Caco-2 (cell line): Measurements from ENCODE around the gene B3GNT9. TPM values are rescaled to one million over a fixed set of nuclear protein-coding genes. Genes with fewer than 3 reads are reported as not detected.

Experiments
- BruUV-seq: library from RNA; stranded (reverse); fragments of 400-500 nt; replicated peaks from 2 replicates; lab custom pipeline; 2021; lab: Mats Ljungman, UMichigan
- CTCF ChIA-PET: fragments of 300-600 bp; sonication (Branson Sonifier 250); formaldehyde crosslinking; loops from one replicate; lab custom pipeline; 2022; ENCODE audit warnings: antibody characterized with exemption; lab: Charles Lee
- POLR2A ChIA-PET: fragments of 300-600 bp; sonication (Branson Sonifier 250); formaldehyde crosslinking; loops from one replicate; lab custom pipeline; 2022; ENCODE audit warnings: antibody characterized with exemption; lab: Charles Lee
- DNase-seq, 2 experiments: peaks; one replicate each; pipeline versions ENCODE4 v3.0.0 to v3.0.0-alpha.2; 2020 to 2022
- H3K27me3 ChIP-seq: replicated peaks from 2 replicates; pipeline ENCODE4 v1.6.0; 2011; ENCODE audit warnings: low read length; ENCODE audit not compliant: control insufficient read depth, insufficient read depth
- H3K36me3 ChIP-seq: 2 replicates; pipeline ENCODE4 v1.5.1; 2011; ENCODE audit warnings: low read length; ENCODE audit not compliant: control insufficient read depth, insufficient read depth
- H3K4me1 ChIP-seq: fragments of 250-450 bp; sonication (Bioruptor Pico); 2 replicates; pipeline ENCODE4 v1.5.1; 2020; ENCODE audit warnings: mild to moderate bottlenecking
- H3K4me3 ChIP-seq: 2 replicates; pipeline ENCODE4 v1.5.1; 2011; ENCODE audit warnings: low read depth, mild to moderate bottlenecking, control low read depth, low read length
- H3K9me3 ChIP-seq: fragments of 250-450 bp; sonication (Bioruptor Pico); 2 replicates; pipeline ENCODE4 v1.5.1; 2020; ENCODE audit warnings: mild to moderate bottlenecking, moderate library complexity
- H3K27ac Mint-ChIP-seq: one replicate; pipeline ENCODE4 v1.8.0; 2022; ENCODE audit warnings: mixed read lengths; ENCODE audit not compliant: unreplicated experiment
- H3K27me3 Mint-ChIP-seq: one replicate; pipeline ENCODE4 v1.8.0; 2022; ENCODE audit warnings: mixed read lengths; ENCODE audit not compliant: insufficient read depth, unreplicated experiment
- H3K36me3 Mint-ChIP-seq: one replicate; pipeline ENCODE4 v1.8.0; 2022; ENCODE audit warnings: mild to moderate bottlenecking, mixed read lengths; ENCODE audit not compliant: insufficient read depth, unreplicated experiment
- H3K4me1 Mint-ChIP-seq: one replicate; pipeline ENCODE4 v1.8.0; 2022; ENCODE audit warnings: low read depth, mixed read lengths; ENCODE audit not compliant: unreplicated experiment
- H3K4me3 Mint-ChIP-seq: one replicate; pipeline ENCODE4 v1.8.0; 2022; ENCODE audit warnings: mild to moderate bottlenecking, moderate library complexity, mixed read lengths; ENCODE audit not compliant: unreplicated experiment
- H3K9me3 Mint-ChIP-seq: one replicate; pipeline ENCODE4 v1.8.0; 2022; ENCODE audit warnings: mixed read lengths; ENCODE audit not compliant: unreplicated experiment
- intact Hi-C: fragments of 100-400 bp; cut with micrococcal nuclease; formaldehyde crosslinking; loops from one replicate; pipeline ENCODE4 v1.10.0; 2022; ENCODE audit not compliant: unreplicated experiment
- total RNA-seq: library from RNA; stranded (reverse); gene quantifications from 2 replicates; pipeline ENCODE4 v1.2.3, GENCODE V29; 2022
- TF ChIP-seq, protein P1 (sequence below), 2 experiments: fragments of 200-600 bp in 1 of 2; IDR thresholded peaks; 1 replicate in 1 of 2; 2 replicates in 1 of 2; pipeline versions ENCODE4 v1.5.1 to v1.8.0; 2011 to 2022; ENCODE audit warnings: antibody characterized with exemption in 1 of 2, control low read depth in 1 of 2, inconsistent platforms in 1 of 2, low read depth in 1 of 2, low read length in 1 of 2, mild to moderate bottlenecking in 1 of 2, moderate library complexity in 1 of 2; ENCODE audit not compliant: insufficient read depth in 1 of 2, severe bottlenecking in 1 of 2, unreplicated experiment in 1 of 2

B3GNT9 gene
- total RNA-seq, 1 experiment from 2014 or later, result 11.6 TPM

DNA sequence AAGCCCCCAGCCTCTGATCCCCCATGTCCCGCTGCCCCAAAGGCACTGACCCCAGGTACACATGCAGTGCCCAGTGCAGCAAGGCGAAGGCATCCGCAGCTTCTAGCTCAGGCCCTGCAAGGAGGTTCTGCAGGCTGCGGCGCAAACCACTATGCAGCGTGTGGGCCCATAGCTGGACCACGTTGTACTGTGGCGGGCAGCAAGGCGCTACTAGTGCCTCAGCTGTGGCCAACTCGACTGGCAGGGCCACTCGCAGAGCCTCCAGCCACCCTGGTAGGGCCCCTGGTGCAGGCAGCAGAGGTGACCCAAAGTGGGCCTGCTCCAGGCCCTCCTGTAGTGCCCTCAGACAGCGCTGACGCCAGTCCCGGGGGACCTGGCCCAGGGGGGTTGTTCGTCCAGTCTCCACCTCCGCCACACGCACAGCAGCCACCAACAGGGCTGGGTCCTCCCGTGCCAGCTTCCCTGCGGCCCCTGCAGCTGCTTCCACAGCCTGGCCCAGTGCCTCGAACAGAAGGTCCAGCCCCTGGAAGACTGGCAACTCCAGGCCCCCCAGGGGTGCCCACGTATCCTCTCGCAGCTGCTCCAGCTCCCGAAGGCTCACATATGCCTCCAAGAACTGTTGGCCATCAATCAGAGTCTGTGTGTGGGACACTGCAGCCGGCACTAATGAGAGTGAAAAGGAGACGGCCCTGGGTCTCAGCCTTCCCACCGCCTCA lies 36.5 kb upstream of the B3GNT9 start:
- Mint-ChIP-seq H3K27ac (no peak overlapping the region), H3K4me3 (no peak overlapping the region), H3K4me1 (peaks cover 16% of the 10 kb centered on the region), H3K9me3 (no peaks in the 10 kb centered on the region), H3K27me3 (peaks cover 3% of the 10 kb centered on the region), H3K36me3 (peaks cover 20% of the 10 kb centered on the region)
- BruUV-seq, result no TSS peak
- Histone ChIP-seq H3K4me3 (no peak overlapping the region), H3K9me3 (no peaks in the 10 kb centered on the region), H3K36me3 (no peaks in the 10 kb centered on the region), H3K4me1 (peaks cover 47% of the 10 kb centered on the region), H3K27me3 (no peaks in the 10 kb centered on the region)
- ChIA-PET POLR2A (no interaction called here), CTCF (interaction anchor here (0.5 to 0.6 kb wide), 2 partner anchors 17 to 230 kb away, joined by 3 to 4 read pairs; partner anchors contain the start of gene NOL3)
- intact Hi-C loops, result no loop called here
- TF ChIP-seq, protein P1, sequence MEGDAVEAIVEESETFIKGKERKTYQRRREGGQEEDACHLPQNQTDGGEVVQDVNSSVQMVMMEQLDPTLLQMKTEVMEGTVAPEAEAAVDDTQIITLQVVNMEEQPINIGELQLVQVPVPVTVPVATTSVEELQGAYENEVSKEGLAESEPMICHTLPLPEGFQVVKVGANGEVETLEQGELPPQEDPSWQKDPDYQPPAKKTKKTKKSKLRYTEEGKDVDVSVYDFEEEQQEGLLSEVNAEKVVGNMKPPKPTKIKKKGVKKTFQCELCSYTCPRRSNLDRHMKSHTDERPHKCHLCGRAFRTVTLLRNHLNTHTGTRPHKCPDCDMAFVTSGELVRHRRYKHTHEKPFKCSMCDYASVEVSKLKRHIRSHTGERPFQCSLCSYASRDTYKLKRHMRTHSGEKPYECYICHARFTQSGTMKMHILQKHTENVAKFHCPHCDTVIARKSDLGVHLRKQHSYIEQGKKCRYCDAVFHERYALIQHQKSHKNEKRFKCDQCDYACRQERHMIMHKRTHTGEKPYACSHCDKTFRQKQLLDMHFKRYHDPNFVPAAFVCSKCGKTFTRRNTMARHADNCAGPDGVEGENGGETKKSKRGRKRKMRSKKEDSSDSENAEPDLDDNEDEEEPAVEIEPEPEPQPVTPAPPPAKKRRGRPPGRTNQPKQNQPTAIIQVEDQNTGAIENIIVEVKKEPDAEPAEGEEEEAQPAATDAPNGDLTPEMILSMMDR (IDR thresholded peaks at IDR 0.05; ENCODE audit: insufficient read depth in 1 of 2, low read depth in 1 of 2, low read length in 1 of 2, severe bottlenecking in 1 of 2, unreplicated experiment in 1 of 2), result no peak
- no peak for DNase-seq

DNA sequence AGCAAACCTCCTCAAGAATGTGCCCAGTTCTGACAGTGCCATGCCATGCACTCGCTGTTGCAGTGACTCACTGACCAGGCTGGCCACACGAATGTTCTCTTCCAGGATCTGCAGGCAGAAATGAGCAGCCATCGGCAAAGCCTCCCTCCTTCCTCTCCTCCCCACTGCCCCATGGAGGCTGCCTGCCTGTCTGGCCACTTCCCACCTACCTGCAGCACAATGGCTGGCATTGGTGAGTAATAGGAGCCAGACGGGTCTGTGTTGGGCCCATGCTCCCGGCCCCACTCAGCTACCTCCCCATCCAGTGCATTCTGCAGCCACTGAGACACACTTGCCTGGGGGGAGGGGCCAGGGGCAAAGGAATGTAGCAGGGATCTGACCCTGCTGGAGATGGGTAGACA lies 35.8 kb upstream of the B3GNT9 start:
- DNase-seq, result peak; percentile 67 to 77
- CTCF ChIA-PET, result interaction anchor here (0.5 kb wide), 1 partner anchor 230 kb away, joined by 3 read pairs; no protein-coding TSS in a partner anchor

DNA sequence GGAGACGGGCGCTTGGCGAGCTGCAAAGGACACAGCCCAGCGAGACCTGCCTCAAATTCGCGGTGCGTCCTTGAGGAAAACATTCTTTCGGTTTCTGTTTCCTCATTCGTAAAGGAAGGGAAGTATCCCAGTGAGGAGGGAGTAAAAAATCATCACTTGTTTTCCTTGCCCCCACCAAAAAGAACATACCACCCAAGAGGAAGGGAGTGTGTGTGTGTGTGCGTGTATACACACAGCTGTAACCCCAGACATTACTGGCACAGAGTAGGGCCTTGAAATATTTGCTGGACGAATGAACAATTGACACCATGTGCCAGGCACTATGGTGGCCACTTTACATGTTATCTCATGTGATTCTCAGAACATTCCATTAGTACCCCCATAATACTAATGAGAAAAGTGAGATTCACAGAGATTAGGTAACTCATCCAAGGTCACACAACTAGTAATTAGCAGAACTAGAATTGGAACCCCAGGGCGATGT lies 34.9 kb upstream of the B3GNT9 start:
- CTCF ChIA-PET, result interaction anchor here (0.6 to 3.2 kb wide), 14 partner anchors 10 to 232 kb away, joined by 3 to 39 read pairs (median 6); partner anchors contain the start of genes ELMO3, FBXL8, NOL3 and TRADD
- H3K27ac Mint-ChIP-seq, result peak overlapping the region; percentile 10
- H3K9me3 Mint-ChIP-seq, result no peaks in the 10 kb centered on the region
- H3K4me1 ChIP-seq, result peaks cover 40% of the 10 kb centered on the region
- no peak overlapping the region for H3K4me3 ChIP-seq
- H3K27me3 Mint-ChIP-seq, result peaks cover 3% of the 10 kb centered on the region
- H3K27me3 ChIP-seq, result no peaks in the 10 kb centered on the region
- no peaks in the 10 kb centered on the region for H3K36me3 ChIP-seq
- intact Hi-C loops, result loop anchor here (1.0 to 2.0 kb wide), 7 partner anchors 11 to 239 kb away; partner anchors contain the start of gene ELMO3
- H3K4me1 Mint-ChIP-seq, result peaks cover 7% of the 10 kb centered on the region
- H3K4me3 Mint-ChIP-seq, result no peak overlapping the region
- no peak for DNase-seq
- TF ChIP-seq, protein P1 (IDR thresholded peaks at IDR 0.05; ENCODE audit: insufficient read depth in 1 of 2, low read depth in 1 of 2, low read length in 1 of 2, severe bottlenecking in 1 of 2, unreplicated experiment in 1 of 2), result peak in 1 of 2 experiments; percentile 18
- peaks cover 8% of the 10 kb centered on the region for H3K36me3 Mint-ChIP-seq
- no TSS peak for BruUV-seq
- H3K9me3 ChIP-seq, result no peaks in the 10 kb centered on the region
- POLR2A ChIA-PET, result interaction anchor here (1.0 to 3.1 kb wide), 2 partner anchors 13 to 15 kb away, joined by 3 to 10 read pairs; partner anchors contain the start of gene NOL3

More for the DNA sequence above, 35.8 kb upstream of the B3GNT9 start:
- POLR2A ChIA-PET, result no interaction called here
- no TSS peak for BruUV-seq
- Mint-ChIP-seq H3K36me3 (peaks cover 12% of the 10 kb centered on the region), H3K4me1 (peaks cover 12% of the 10 kb centered on the region), H3K4me3 (no peak overlapping the region), H3K27me3 (peaks cover 3% of the 10 kb centered on the region), H3K9me3 (no peaks in the 10 kb centered on the region), H3K27ac (no peak overlapping the region)
- TF ChIP-seq, protein P1 (IDR thresholded peaks at IDR 0.05; ENCODE audit: insufficient read depth in 1 of 2, low read depth in 1 of 2, low read length in 1 of 2, severe bottlenecking in 1 of 2, unreplicated experiment in 1 of 2), result no peak
- Histone ChIP-seq H3K36me3 (no peaks in the 10 kb centered on the region), H3K27me3 (no peaks in the 10 kb centered on the region), H3K4me3 (no peak overlapping the region), H3K9me3 (no peaks in the 10 kb centered on the region), H3K4me1 (peaks cover 45% of the 10 kb centered on the region)
- intact Hi-C loops, result loop anchor here (1.0 kb wide), 1 partner anchor 12 kb away; no protein-coding TSS in a partner anchor
